Body of pancreas (tissue), 4 donors: ENCODE data around the gene XKR8.

Experiments used
- CTCF ChIP-seq, 7 experiments: fragments of 450-650 bp in 4 of 7; fragments of 200-600 bp in 3 of 7; sonication (generic) in 3 of 7; IDR thresholded peaks; one replicate each; pipeline ENCODE4 v1.5.1; 2016 to 2019; ENCODE audit warnings: antibody characterized with exemption in 7 of 7
- POLR2A ChIP-seq, 3 donors: fragments of 450-650 bp; IDR thresholded peaks; one replicate each; pipeline ENCODE4 v1.6.1; 2016; ENCODE audit warnings: antibody characterized with exemption in 3 of 3, mild to moderate bottlenecking in 2 of 3

DNA sequence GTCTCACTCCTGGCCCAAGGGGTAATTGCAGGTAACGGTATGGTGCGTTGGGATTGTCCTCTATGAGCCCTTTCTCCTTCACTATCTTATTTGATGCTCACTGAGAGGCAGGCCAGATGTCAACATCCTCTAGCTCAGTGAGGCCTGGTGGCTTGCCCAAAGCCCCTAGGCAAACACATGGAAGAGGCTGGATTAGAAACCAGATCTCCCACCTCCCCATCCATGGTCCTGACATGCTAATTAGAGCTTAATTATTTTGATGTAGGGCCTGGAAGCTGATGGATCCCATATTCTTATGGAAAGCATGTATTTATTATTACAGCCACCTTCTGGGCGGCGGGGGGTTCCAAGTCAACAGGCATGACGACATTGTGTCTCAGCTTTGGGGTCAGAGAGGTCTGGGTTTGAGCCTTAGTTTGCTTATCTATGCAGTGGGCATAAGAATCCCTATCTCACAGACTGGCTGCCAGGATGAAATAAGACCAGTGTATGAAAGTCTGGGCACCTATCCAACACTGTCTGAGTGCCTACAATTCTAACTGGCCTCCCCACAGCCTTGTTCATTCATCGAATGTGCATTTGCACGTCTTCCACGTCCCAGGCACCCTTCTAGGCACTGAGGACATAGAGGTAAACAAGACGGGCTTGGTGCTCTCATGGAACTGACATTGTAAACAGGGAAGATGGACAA, 18.8 kb upstream of the XKR8 start:
- no peak for TF ChIP-seq CTCF (IDR thresholded peaks at IDR 0.05)
- no peak for TF ChIP-seq POLR2A (IDR thresholded peaks at IDR 0.05)
